IPS DF 6.9 (cell line): ENCODE data around the gene TNFAIP3.
"Not testable (repeated sequence)": the region's sequence is repeated elsewhere in the genome, so short reads cannot be mapped to it uniquely, and the experiment has no call there.

Source experiments
- DNase-seq: peaks from one replicate; pipeline ENCODE4 v3.0.0-alpha.2; 2013; ENCODE audit warnings: low read depth, low spot score
- H3K27ac ChIP-seq: one replicate; pipeline ENCODE4 v1.5.1; 2013; ENCODE audit warnings: low read length, control low read depth
- H3K27me3 ChIP-seq: 2 replicates; pipeline ENCODE4 v1.6.1; 2013; ENCODE audit warnings: mild to moderate bottlenecking, low read length; ENCODE audit not compliant: control insufficient read depth, insufficient read depth
- H3K36me3 ChIP-seq: 2 replicates; pipeline ENCODE4 v1.6.1; 2013; ENCODE audit warnings: low read length; ENCODE audit not compliant: control insufficient read depth, insufficient read depth
- H3K4me1 ChIP-seq: 2 replicates; pipeline ENCODE4 v1.6.1; 2013; ENCODE audit warnings: low read length; ENCODE audit not compliant: control insufficient read depth, insufficient read depth
- H3K4me3 ChIP-seq: 2 replicates; pipeline ENCODE4 v1.5.1; 2013; ENCODE audit warnings: mild to moderate bottlenecking, low read length
- H3K9me3 ChIP-seq: 2 replicates; pipeline ENCODE4 v1.6.1; 2013; ENCODE audit warnings: low read length, inconsistent platforms; ENCODE audit not compliant: control insufficient read depth, insufficient read depth
- WGBS: extraction: QIAGEN DNeasy Blood & Tissue Kit; methylation state at CpG from one replicate; pipeline ENCODE4 v1.1.7; 2013; ENCODE audit warnings: mixed read lengths, missing lambda C conversion rate; ENCODE audit not compliant: insufficient read length, insufficient coverage; 5-methylcytosine and 5-hydroxymethylcytosine counted together

TNFAIP3 gene

GRCh38 chr6:137844327-137844726 lies 22.7 kb upstream of the TNFAIP3 start:
- not testable (repeated sequence) for H3K27me3 ChIP-seq, H3K4me3 ChIP-seq, H3K27ac ChIP-seq, H3K9me3 ChIP-seq, DNase-seq, H3K36me3 ChIP-seq, H3K4me1 ChIP-seq
- no CpG with 5 or more reads among the region's 2 CpGs for WGBS

GRCh38 chr6:137844773-137845172 lies 22.3 kb upstream of the TNFAIP3 start:
- H3K9me3 ChIP-seq, H3K4me3 ChIP-seq, H3K27ac ChIP-seq, H3K36me3 ChIP-seq, H3K4me1 ChIP-seq, DNase-seq, H3K27me3 ChIP-seq: not testable (repeated sequence)
- no CpG with 5 or more reads among the region's 7 CpGs for WGBS

- Histone ChIP-seq H3K4me3 (no peak overlapping the region), H3K27me3 (no peaks in the 10 kb centered on the region), H3K4me1 (no peaks in the 10 kb centered on the region), H3K27ac (no peak overlapping the region), H3K36me3 (no peaks in the 10 kb centered on the region), H3K9me3 (no peaks in the 10 kb centered on the region)
- DNase-seq: no peak
- no CpG with 5 or more reads among the region's 6 CpGs for WGBS
Observed at GRCh38 chr6:137845460-137845859, 21.6 kb upstream of the TNFAIP3 start.

- no peaks in the 10 kb centered on the region for H3K36me3 ChIP-seq
- H3K27me3 ChIP-seq: no peaks in the 10 kb centered on the region
- no peak overlapping the region for H3K4me3 ChIP-seq
- no peak overlapping the region for H3K27ac ChIP-seq
- WGBS: 100% methylated on average over 2 of the region's 6 CpGs
- no peaks in the 10 kb centered on the region for H3K4me1 ChIP-seq
- H3K9me3 ChIP-seq: no peaks in the 10 kb centered on the region
- DNase-seq: no peak
Observed at GRCh38 chr6:137846274-137846673, 20.8 kb upstream of the TNFAIP3 start.

- no peak overlapping the region for H3K27ac ChIP-seq
- H3K27me3 ChIP-seq: no peaks in the 10 kb centered on the region
- no peaks in the 10 kb centered on the region for H3K36me3 ChIP-seq
- no peaks in the 10 kb centered on the region for H3K4me1 ChIP-seq
- no peaks in the 10 kb centered on the region for H3K9me3 ChIP-seq
- WGBS: no CpG with 5 or more reads among the region's 7 CpGs
- no peak overlapping the region for H3K4me3 ChIP-seq
- no peak for DNase-seq
Observed at GRCh38 chr6:137846772-137847313, 20.2 kb upstream of the TNFAIP3 start.

GRCh38 chr6:137847748-137848147 lies 19.3 kb upstream of the TNFAIP3 start:
- H3K4me3 ChIP-seq: no peak overlapping the region
- H3K27ac ChIP-seq: no peak overlapping the region
- no peaks in the 10 kb centered on the region for H3K36me3 ChIP-seq
- no CpG with 5 or more reads among the region's 5 CpGs for WGBS
- no peaks in the 10 kb centered on the region for H3K27me3 ChIP-seq
- no peaks in the 10 kb centered on the region for H3K9me3 ChIP-seq
- no peaks in the 10 kb centered on the region for H3K4me1 ChIP-seq
- DNase-seq: no peak

- H3K4me3 ChIP-seq: no peak overlapping the region
- H3K4me1 ChIP-seq: no peaks in the 10 kb centered on the region
- no peaks in the 10 kb centered on the region for H3K9me3 ChIP-seq
- WGBS: no CpG with 5 or more reads among the region's 3 CpGs
- no peaks in the 10 kb centered on the region for H3K27me3 ChIP-seq
- no peak for DNase-seq
- H3K36me3 ChIP-seq: no peaks in the 10 kb centered on the region
- no peak overlapping the region for H3K27ac ChIP-seq
Observed at GRCh38 chr6:137848672-137849071, 18.4 kb upstream of the TNFAIP3 start.

- Histone ChIP-seq H3K27ac (no peak overlapping the region), H3K36me3 (no peaks in the 10 kb centered on the region), H3K27me3 (no peaks in the 10 kb centered on the region), H3K4me3 (no peak overlapping the region), H3K9me3 (no peaks in the 10 kb centered on the region), H3K4me1 (no peaks in the 10 kb centered on the region)
- no CpG with 5 or more reads among the region's 4 CpGs for WGBS
- no peak for DNase-seq
Observed at GRCh38 chr6:137849181-137849980, 17.7 kb upstream of the TNFAIP3 start.

- Histone ChIP-seq H3K9me3 (no peaks in the 10 kb centered on the region), H3K27me3 (no peaks in the 10 kb centered on the region), H3K4me3 (no peak overlapping the region), H3K27ac (no peak overlapping the region), H3K4me1 (no peaks in the 10 kb centered on the region), H3K36me3 (no peaks in the 10 kb centered on the region)
- DNase-seq: no peak
- WGBS: no CpG with 5 or more reads among the region's 5 CpGs
Observed at GRCh38 chr6:137849981-137850714, 16.9 kb upstream of the TNFAIP3 start.

- Histone ChIP-seq H3K4me1 (no peaks in the 10 kb centered on the region), H3K27me3 (no peaks in the 10 kb centered on the region), H3K4me3 (no peak overlapping the region), H3K9me3 (no peaks in the 10 kb centered on the region), H3K36me3 (no peaks in the 10 kb centered on the region), H3K27ac (no peak overlapping the region)
- no peak for DNase-seq
- WGBS: no CpG with 5 or more reads among the region's 4 CpGs
Observed at GRCh38 chr6:137850816-137851602, 16.1 kb upstream of the TNFAIP3 start.
